OCI-LY1 (cell line): ENCODE results near the gene CPT2.

Source experiments
- H2AFZ ChIP-seq: fragments of 200-600 bp; sonication (generic), shearing (Covaris generic); 2 replicates; pipeline ENCODE4 v1.6.0; 2014; ENCODE audit warnings: antibody characterized with exemption, mild to moderate bottlenecking, low read length
- H3F3A ChIP-seq: fragments of 200-600 bp; sonication (generic), shearing (Covaris generic); 2 replicates; pipeline ENCODE4 v1.6.0; 2014; ENCODE audit warnings: mild to moderate bottlenecking, antibody characterized with exemption, low read length, moderate library complexity; ENCODE audit not compliant: insufficient read depth
- H3K27ac ChIP-seq: fragments of 200-600 bp; sonication (generic); 2 replicates; pipeline ENCODE4 v1.5.1; 2014; ENCODE audit warnings: low read length, mixed run types, mild to moderate bottlenecking, low read depth; ENCODE audit not compliant: poor library complexity, severe bottlenecking
- H3K27me3 ChIP-seq: fragments of 200-600 bp; sonication (generic); 2 replicates; pipeline ENCODE4 v1.6.0; 2014; ENCODE audit warnings: antibody characterized with exemption, mild to moderate bottlenecking, low read length, moderate library complexity; ENCODE audit not compliant: insufficient read depth
- H3K36me3 ChIP-seq: fragments of 200-600 bp; sonication (generic); 2 replicates; pipeline ENCODE4 v1.6.1; 2014; ENCODE audit warnings: mild to moderate bottlenecking, antibody characterized with exemption, low read length, moderate library complexity, mixed read lengths; ENCODE audit not compliant: insufficient read depth
- H3K4me1 ChIP-seq: fragments of 200-600 bp; sonication (generic); 2 replicates; pipeline ENCODE4 v1.5.1; 2014; ENCODE audit warnings: mild to moderate bottlenecking, low read length, moderate library complexity; ENCODE audit not compliant: insufficient read depth, severe bottlenecking
- H3K4me2 ChIP-seq: fragments of 200-600 bp; sonication (generic), shearing (Covaris generic); 2 replicates; pipeline ENCODE4 v1.6.1; 2014; ENCODE audit warnings: low read length
- H3K4me3 ChIP-seq: fragments of 200-600 bp; sonication (generic); 2 replicates; pipeline ENCODE4 v1.5.1; 2014; ENCODE audit warnings: low read length, low read depth, mild to moderate bottlenecking, mixed read lengths; ENCODE audit not compliant: poor library complexity, severe bottlenecking
- H3K79me2 ChIP-seq: fragments of 200-600 bp; shearing (Covaris generic); 2 replicates; pipeline ENCODE4 v1.6.1; 2016; ENCODE audit warnings: mixed run types, low read length, mixed read lengths; ENCODE audit not compliant: insufficient read depth
- H3K9ac ChIP-seq: fragments of 200-600 bp; sonication (generic), shearing (Covaris generic); 2 replicates; pipeline ENCODE4 v1.6.1; 2014; ENCODE audit warnings: mild to moderate bottlenecking, low read length, mixed read lengths
- H3K9me2 ChIP-seq: fragments of 200-600 bp; sonication (generic), shearing (Covaris generic); 2 replicates; pipeline ENCODE4 v1.6.1; 2014; ENCODE audit warnings: low read depth, mild to moderate bottlenecking, low read length, mixed read lengths
- H3K9me3 ChIP-seq: fragments of 200-600 bp; shearing (Covaris generic); 2 replicates; pipeline ENCODE4 v1.6.1; 2014; ENCODE audit warnings: low read length, mixed read lengths
- H4K20me1 ChIP-seq: fragments of 200-600 bp; sonication (generic), shearing (Covaris generic); 2 replicates; pipeline ENCODE4 v1.6.0; 2016; ENCODE audit warnings: mild to moderate bottlenecking, low read length; ENCODE audit not compliant: insufficient read depth
- EZH2 ChIP-seq: fragments of 200-600 bp; sonication (generic), shearing (Covaris generic); IDR thresholded peaks from 2 replicates; pipeline ENCODE4 v1.8.0; 2017; ENCODE audit warnings: borderline replicate concordance, mixed run types, mild to moderate bottlenecking, antibody characterized with exemption, low read length, moderate library complexity, mixed read lengths
- TF ChIP-seq, protein P1 (sequence below): fragments of 200-600 bp; sonication (generic), shearing (Covaris generic); IDR thresholded peaks from 2 replicates; pipeline ENCODE4 v1.5.1; 2017; ENCODE audit warnings: mild to moderate bottlenecking, antibody characterized with exemption, low read length, moderate library complexity, mixed read lengths

Gene CPT2

DNA sequence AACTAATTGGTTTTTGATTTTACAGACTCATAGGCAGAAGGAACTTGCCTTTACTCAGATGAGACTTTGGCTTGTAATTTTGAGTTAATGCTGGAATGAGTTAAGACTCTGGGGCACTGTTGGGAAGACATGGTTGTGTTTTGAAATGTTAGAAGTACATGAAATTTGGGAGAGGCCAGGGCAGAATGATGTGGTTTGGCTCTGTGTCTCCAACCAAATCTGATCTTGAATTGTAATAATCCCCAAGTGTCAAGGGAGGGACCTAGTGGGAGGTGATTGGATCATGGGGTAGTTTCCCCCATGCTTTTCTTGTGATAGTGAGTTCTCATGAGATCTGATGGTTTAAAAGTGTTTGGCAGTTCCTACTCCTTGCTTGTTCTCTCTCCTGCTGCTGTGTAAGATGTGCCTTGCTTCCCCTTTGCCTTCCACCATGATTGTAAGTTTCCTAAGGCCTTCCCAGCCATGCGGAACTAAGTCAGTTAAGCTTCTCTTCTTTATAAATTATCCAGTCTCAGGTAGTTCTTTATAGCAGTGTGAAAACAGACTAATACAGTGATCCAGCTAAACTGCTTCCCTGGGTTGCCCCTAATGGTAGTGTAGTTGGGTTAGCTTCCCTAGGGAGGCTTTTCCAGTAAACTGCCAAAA, 10.2 kb downstream of the CPT2 start:
- Histone ChIP-seq H3K36me3 (peaks cover 97% of the 10 kb centered on the region), H3K4me3 (no peak overlapping the region), H3K9me2 (no peaks in the 10 kb centered on the region), H3K9ac (no peak overlapping the region), H3K9me3 (peaks cover 29% of the 10 kb centered on the region), H3K27me3 (no peaks in the 10 kb centered on the region), H3K27ac (no peak overlapping the region), H3F3A (no peaks in the 10 kb centered on the region), H2AFZ (no peak overlapping the region), H3K4me2 (no peak overlapping the region), H4K20me1 (no peaks in the 10 kb centered on the region), H3K4me1 (no peaks in the 10 kb centered on the region), H3K79me2 (no peaks in the 10 kb centered on the region)
- TF ChIP-seq, protein P1, sequence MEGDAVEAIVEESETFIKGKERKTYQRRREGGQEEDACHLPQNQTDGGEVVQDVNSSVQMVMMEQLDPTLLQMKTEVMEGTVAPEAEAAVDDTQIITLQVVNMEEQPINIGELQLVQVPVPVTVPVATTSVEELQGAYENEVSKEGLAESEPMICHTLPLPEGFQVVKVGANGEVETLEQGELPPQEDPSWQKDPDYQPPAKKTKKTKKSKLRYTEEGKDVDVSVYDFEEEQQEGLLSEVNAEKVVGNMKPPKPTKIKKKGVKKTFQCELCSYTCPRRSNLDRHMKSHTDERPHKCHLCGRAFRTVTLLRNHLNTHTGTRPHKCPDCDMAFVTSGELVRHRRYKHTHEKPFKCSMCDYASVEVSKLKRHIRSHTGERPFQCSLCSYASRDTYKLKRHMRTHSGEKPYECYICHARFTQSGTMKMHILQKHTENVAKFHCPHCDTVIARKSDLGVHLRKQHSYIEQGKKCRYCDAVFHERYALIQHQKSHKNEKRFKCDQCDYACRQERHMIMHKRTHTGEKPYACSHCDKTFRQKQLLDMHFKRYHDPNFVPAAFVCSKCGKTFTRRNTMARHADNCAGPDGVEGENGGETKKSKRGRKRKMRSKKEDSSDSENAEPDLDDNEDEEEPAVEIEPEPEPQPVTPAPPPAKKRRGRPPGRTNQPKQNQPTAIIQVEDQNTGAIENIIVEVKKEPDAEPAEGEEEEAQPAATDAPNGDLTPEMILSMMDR: no peak
- no peak for TF ChIP-seq EZH2

DNA sequence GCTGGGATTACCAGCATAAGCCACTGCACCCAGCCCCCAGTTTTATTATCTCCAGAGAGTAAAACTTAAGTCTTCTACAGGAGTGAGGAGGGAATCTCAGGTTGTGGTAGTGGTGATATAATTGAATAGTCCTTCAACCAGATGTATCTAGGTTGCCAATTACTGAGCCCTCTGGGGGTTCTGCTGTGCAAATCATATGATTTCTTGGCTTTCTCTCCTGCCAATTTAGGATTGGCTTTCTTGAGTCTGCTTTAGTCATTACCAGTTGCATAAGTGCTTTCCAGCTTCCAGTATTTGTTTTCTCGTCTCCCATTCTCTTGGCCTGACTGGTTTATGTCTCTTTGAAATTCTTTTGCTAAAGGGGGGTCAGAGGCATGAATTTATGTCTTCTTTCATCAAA, 11.1 kb downstream of the CPT2 start:
- Histone ChIP-seq H3K9ac (no peak overlapping the region), H3K9me2 (no peaks in the 10 kb centered on the region), H2AFZ (no peak overlapping the region), H3K27ac (no peak overlapping the region), H3K9me3 (peaks cover 29% of the 10 kb centered on the region), H3K79me2 (no peaks in the 10 kb centered on the region), H3F3A (no peaks in the 10 kb centered on the region), H3K36me3 (peaks cover 95% of the 10 kb centered on the region), H4K20me1 (no peaks in the 10 kb centered on the region), H3K4me3 (no peak overlapping the region), H3K4me2 (no peak overlapping the region), H3K4me1 (no peaks in the 10 kb centered on the region), H3K27me3 (no peaks in the 10 kb centered on the region)
- TF ChIP-seq, protein P1: no peak
- no peak for TF ChIP-seq EZH2

DNA sequence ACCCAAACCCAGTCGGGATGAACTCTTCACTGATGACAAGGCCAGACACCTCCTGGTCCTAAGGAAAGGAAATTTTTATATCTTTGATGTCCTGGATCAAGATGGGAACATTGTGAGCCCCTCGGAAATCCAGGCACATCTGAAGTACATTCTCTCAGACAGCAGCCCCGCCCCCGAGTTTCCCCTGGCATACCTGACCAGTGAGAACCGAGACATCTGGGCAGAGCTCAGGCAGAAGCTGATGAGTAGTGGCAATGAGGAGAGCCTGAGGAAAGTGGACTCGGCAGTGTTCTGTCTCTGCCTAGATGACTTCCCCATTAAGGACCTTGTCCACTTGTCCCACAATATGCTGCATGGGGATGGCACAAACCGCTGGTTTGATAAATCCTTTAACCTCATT, 13.7 kb downstream of the CPT2 start:
- Histone ChIP-seq H3K9me3 (peaks cover 17% of the 10 kb centered on the region), H3K27me3 (no peaks in the 10 kb centered on the region), H3K27ac (no peak overlapping the region), H3K36me3 (peaks cover 91% of the 10 kb centered on the region), H3K79me2 (no peaks in the 10 kb centered on the region), H3K4me1 (no peaks in the 10 kb centered on the region), H3F3A (no peaks in the 10 kb centered on the region), H3K4me2 (no peak overlapping the region), H3K9ac (no peak overlapping the region), H3K9me2 (no peaks in the 10 kb centered on the region), H4K20me1 (no peaks in the 10 kb centered on the region), H3K4me3 (no peak overlapping the region), H2AFZ (no peak overlapping the region)
- TF ChIP-seq, protein P1: no peak
- no peak for TF ChIP-seq EZH2
